GM10847 (cell line): ENCODE data around the gene SH3PXD2A.

Experiments used
- POLR2A ChIP-seq: IDR thresholded peaks from 2 replicates; pipeline ENCODE4 v1.6.1; 2011; ENCODE audit not compliant: insufficient read length; ENCODE audit errors: extremely low read depth

Gene SH3PXD2A

DNA sequence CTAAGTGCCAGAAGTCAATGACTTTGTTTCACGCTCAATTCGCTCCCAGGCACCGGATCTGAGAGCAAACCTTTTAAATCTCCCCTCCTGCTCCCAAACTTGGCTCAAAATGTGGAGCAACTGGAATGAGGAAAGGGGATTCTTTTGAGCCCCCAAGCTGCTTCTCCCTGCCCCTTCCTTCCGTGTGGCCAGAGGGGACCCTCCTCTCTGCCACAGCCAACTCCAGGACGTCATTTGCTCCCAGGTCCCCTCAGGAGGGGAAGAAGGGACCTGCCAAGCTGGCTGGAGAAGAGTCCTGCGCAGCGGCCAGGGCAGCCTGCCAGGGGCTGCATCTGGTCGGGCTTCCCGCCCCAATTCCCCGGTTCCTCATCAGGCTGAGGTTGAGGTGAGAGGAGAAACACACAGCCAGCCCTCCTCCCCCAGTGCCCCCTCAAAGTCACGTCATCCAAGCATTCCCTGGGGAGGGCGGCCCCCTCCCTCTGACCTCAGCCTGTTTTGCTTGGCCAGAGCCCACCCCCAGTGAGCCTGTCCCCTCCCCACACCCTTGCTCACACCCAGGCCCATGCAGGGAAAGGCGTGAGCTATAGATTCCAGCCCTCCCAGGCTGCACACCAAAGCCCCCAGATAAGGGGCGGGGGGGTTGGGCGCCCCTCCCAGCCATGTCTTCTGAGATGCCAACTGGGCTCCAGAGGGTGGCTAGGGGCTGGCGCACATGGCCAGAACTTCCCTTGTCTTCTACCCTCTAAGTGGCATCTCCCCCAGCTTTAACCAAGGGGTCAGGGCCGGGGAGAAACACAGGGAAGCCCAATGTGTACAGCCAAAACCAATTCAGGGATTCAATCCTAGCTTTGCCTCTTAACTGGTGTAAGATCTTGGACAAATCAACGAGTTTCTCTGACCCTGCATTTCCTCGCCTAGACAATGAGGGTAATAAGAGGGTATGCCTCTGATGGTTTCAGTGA, 35.0 kb downstream of the SH3PXD2A start:
- TF ChIP-seq POLR2A, result no peak

DNA sequence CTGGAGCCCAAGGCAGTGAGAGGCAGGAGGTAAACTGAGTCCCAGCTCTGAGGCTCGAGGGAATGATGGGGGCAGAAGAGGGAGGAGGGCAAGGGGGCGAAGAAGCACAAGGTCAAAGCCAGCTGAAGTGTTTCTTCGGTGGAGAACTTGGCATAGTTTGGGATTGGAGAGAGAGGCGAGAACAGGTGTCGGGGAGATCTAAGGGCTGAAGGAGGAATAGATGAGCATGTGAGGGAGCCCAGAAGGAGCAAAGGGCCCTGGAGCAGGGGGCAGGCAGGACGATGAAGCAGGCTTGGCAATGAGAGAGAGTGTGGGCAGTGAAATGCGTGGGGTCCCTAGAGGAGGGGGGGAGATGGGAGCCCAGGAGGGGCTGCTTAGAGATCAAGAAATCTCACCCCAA, 35.9 kb downstream of the SH3PXD2A start:
- no peak for TF ChIP-seq POLR2A

DNA sequence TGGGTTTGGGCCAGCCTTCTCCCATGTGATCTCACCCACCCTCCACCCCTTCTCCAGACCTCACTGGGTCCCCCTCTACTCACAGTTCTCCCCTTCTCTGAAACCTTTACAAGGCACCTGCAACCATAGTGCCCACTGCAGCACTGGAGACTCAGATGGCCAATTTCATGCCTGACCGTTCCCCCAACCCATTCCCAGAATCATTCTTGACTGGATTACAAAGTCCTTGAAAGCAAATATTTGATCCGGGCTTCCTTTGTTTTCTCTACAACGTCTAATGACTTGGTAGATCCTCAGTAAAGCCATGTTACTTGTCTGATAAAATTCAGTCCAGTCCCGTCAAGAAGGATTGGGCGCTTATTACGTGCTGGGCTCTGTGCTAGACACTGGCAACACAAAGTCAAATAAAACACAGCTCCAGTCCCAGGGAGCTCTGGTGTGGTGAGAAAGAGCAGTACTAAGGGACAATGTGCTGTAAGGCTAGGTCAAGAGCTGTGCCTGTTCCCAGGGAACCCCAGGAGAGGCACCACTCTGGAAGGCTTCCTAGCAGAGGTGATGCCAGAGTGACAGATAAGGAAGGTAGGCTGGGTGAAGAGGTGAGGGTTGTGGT, 36.5 kb downstream of the SH3PXD2A start:
- TF ChIP-seq POLR2A, result no peak

DNA sequence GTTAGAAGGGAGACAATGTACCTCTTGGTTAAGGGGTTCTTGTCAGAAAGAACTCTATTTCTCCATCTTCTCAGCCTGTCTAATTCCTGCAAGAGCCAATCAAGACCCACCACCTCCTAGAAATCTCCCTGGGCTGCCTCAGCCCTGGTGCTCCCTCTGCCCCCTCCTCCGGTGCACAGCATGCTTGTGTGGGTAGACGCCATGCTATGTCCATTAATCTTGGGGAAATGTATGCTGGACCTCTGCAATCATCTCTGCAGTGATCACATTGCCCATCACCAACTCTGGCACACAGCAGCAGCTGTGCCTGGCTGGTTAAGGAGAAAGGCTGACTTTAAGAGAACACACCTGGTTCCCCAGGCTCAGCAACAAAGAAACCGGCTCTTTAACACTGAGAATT, 37.3 kb downstream of the SH3PXD2A start:
- TF ChIP-seq POLR2A, result no peak

DNA sequence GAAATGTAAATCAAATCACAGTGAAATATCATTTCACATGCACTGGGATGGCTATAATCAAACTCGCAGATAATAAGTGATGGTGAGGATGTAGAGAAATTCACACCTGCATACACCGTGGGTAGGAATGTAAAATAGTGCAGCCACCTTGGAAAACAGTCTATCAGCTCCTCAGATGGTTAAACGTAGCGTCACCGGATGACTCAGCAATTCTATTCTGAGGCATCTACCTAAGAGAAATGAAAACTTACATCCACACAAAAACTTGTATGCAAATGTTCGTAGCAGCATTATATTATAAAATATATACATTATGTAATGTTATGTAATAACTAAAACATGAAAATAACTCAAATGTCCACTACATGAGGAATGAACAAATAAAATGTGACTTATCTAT, 38.9 kb downstream of the SH3PXD2A start:
- TF ChIP-seq POLR2A, result no peak

DNA sequence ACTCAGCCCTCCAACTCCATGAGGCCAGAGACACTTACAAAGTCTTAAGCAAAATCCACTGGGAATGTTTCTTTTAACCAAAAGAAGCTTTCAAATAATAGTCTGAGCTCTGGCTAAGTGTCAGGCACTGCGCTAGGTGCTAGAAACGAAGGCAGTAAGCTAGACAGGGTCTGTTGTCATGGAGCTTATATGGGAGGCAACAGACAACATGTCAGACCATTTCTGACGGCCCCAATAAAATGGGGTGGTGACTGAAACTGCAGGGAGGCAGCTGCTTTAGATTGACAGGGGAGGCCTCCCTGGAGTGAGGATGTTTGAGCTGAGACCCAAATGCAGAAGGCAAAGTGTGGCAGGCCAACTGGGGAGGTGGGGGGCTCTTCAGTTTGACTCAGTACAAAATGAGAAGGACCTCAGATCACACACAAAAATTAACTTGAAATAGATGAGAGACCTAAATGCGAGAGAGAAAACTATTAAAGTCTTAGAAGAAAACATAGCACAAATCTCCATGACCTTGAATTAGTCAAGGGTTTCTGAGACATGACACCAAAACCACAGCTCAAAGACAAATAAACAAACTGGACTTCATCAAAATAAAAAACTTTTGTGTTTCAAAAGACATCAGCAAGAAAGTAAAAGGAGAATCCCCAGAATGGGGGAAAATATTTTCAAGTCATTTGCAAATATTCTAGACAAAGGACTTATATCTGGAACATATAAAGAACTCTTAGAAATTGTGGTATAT, 40.6 kb downstream of the SH3PXD2A start:
- no peak for TF ChIP-seq POLR2A

DNA sequence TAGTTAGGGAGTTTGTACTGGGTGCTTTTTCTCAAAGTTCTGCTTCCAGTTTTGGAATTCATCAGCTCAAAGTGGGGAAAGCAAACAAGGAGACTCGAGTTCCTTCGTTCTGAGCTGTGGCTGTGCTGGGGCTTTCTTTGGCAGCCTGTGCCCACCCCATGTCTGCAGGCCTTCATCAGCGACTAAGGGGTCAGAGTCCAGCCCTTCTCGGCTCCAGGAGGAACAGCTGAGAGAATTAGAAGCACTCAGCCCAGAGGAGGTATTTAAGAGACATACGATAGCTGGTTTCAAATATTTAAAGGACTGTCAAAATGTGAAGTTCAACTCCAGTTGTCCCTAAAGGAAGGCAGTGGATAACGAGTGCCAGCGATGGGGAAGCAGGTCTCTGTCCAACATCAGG, 41.3 kb downstream of the SH3PXD2A start:
- no peak for TF ChIP-seq POLR2A

DNA sequence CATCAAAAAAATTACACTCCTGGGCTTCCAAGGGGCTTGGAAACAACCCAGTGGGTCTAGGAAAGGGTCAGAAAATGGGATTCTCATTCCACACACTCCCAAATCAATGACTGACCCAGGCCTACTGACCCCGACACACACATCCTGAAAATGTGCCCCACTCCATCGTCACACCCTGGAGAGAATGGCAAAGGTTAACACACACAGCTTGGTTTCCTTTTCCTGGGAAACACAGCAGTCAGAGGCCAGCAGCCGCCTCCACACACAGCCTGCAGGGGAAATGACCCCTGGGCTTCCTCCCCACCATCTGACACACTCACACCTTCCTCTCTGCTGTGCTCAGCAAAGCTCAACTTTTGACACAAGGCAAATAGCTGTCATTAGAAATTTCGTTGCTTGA, 42.9 kb downstream of the SH3PXD2A start:
- no peak for TF ChIP-seq POLR2A

DNA sequence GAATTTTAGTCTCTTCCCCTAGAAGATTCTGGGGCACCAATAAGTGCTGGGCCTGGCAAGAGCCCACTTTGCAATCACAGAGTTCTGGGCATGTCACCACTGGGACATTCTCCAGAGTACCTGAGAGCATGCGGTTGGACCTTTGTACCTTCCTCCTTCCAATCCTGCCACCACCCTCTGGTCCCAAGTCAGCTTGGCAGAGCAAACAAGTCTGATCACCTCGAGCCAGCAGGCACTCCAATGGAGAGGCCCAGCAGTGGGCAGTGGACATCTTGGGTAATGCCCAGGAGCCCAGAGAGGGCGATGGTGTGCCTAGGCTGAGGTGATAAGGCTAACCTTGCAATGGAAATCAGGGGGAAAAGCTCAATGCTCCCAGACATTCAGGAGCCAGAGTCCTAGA, 43.4 kb downstream of the SH3PXD2A start:
- no peak for TF ChIP-seq POLR2A

DNA sequence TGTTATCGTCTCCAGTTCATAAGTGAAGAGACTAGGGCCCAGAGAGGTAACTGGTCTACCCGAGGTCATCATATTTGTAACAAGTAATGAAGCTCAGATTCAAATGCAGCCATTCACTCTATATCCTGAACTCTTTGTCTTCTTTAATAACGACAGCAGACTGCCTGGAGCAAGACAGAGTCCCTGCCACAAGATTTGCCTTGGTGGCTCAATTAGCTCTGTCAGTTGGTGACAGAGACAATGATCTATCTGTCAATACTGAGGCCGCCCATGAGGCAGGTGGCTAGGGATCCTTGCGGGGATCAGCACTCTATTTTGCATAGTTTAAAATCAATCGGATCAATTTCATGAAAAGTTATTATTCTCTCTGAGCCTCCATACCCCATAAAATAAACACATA, 43.9 kb downstream of the SH3PXD2A start:
- no peak for TF ChIP-seq POLR2A

DNA sequence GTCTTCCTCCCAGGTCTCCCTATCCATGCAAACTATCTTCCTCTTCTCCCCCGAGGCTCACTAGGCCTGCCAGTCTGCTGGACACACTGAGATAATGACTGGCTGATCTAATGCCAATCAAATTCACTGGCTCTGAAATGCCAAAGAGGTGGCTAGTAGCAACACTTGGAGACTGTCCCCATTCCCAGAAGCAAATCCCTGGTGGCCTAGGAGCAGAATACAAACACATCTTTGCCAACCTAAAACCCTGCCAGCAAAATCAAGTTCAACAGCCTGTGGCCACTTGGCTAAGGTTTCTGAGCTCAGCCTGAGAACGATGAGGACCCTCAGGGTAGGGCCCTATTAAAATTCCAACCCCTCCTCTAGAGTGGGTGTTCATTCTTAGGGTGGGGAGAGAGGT, 46.6 kb downstream of the SH3PXD2A start:
- TF ChIP-seq POLR2A, result no peak

DNA sequence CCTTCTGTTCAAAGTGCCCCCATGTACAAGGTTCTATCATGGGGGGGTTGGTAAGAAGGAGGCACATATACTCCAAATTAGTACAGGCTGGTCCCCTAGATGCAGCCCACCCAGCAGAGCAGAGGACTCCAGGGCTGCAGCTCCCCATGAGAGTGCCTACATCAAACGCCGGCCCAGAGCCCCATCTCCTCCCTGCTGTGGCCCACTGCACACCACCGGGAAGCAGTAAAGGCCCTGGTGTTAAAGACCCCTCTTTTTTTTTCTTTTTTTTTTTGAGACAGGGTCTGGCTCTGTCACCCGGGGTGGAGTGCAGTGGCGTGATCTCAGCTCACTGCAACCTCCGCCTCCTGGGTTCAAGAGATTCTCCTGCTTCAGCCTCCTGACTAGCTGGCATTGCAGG, 47.4 kb downstream of the SH3PXD2A start:
- no peak for TF ChIP-seq POLR2A

DNA sequence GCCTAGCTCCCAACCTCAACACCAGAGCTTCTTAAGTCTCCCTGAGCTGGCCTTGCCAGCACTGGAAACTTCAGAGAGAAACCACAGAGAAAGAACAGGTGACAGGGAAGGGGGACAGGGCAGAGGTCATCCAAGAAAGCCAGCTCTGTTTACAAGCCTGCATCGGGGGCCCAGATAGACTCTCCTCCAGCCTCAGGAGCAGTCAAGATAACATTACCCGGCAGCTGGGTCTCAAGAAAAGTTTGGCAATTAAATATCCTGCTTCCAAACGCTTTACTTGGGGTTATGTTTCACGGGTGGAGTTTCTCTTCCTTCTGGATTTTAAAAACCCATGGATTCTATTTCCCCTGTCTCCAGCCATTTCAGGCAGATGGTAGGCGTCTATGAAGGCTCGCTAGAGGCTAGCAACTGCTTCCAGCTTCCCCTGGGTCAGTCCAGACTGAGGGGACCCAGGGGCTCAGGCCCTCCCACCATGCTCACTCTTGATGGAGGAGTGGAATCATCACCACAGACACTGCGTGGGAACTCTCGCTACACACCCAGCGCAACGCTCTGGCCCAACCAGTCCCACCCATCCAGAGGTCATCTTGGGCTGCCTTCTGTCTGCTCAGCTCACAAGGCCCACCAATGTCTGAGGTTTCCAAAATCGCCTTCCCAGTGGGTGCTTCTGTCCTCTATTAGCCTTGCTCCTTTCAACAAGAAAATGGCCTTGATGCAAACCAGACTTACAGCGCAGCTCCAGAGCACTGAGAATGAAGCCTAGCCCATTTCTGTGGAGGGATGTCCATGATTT, 48.8 kb downstream of the SH3PXD2A start:
- no peak for TF ChIP-seq POLR2A

DNA sequence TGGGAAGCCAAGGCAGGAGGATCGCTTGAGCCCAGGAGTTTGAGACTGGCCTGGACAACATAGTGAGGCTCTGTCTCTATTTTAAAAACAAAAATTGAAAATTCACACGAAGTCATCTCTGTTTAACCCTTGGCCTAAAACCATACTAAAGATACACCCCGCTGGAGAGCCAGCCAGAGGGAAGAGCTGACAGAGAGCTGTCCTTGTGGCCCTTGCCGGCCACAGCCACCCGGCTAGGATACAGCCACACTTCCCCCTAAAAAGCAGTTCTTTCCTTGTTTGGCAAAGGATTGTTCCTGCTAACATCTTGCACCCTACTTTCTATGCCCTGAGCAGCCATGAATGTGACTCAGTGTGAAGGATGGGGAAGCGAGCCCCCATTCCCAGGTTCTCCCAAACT, 49.6 kb downstream of the SH3PXD2A start:
- no peak for TF ChIP-seq POLR2A

DNA sequence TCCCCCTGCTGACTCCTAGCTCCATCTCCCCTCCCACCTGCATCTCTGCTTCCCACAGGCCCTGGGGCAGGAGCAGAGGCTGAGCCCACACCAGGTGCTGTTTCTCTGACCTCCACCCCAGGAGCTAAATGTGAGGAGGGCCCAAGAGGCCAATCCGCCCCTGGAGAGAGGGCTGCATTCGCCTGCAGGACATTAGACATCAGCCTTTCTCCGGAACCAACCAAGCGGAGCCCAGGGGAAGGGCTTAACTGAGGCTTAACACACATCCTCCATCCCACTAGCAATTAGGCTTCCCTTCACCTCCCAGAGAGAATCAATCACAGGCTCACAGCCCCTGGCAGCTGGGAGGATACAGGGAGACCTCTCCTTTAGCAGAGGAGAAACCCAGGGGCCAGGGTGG, 50.5 kb downstream of the SH3PXD2A start:
- TF ChIP-seq POLR2A, result no peak

DNA sequence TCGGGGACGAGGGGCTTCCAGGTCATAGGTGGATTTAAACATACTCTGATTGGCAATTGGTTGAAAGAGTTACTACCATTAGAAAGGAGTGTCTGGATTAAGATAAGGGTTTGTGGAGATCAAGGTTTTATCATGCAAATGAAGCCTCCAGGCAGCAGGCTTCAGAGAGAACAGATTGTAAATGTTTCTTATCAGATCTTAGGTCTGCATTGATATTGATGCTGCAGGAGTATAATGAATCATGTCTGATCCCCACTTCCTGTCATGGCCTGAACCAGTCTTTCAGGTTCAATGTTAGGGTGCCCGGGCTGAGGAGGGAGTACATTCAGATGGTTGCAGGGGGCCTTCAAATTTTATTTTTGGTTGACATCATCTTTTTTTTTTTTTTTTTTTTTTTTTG, 51.4 kb downstream of the SH3PXD2A start:
- no peak for TF ChIP-seq POLR2A
